ENCODE measurements around the gene KNG1. TPM values are rescaled to one million over a fixed set of nuclear protein-coding genes. Genes with fewer than 3 reads are reported as not detected.
"Not testable (repeated sequence)": the region's sequence is repeated elsewhere in the genome, so short reads cannot be mapped to it uniquely, and the experiment has no call there.

KNG1 gene
- total RNA-seq, 2 donors from 2014 or later, result not detected

GRCh38 chr3:186693843-186694242 is 23.3 kb upstream of the KNG1 start:
- H3K9me3 ChIP-seq (ENCODE audit: control insufficient read depth, low read length, poor library complexity, severe bottlenecking), result no peaks in the 10 kb centered on the region
- H3K36me3 Mint-ChIP-seq (ENCODE audit: low read depth), result no peaks in the 10 kb centered on the region
- H3K4me3 Mint-ChIP-seq, result no peak overlapping the region
- ATAC-seq, result no peak
- DNase-seq, result no peak
- H3K4me1 Mint-ChIP-seq, result peaks cover 3% of the 10 kb centered on the region
- peaks cover 19% of the 10 kb centered on the region for H3K27me3 Mint-ChIP-seq
- no peak overlapping the region for H3K27ac Mint-ChIP-seq

DNA sequence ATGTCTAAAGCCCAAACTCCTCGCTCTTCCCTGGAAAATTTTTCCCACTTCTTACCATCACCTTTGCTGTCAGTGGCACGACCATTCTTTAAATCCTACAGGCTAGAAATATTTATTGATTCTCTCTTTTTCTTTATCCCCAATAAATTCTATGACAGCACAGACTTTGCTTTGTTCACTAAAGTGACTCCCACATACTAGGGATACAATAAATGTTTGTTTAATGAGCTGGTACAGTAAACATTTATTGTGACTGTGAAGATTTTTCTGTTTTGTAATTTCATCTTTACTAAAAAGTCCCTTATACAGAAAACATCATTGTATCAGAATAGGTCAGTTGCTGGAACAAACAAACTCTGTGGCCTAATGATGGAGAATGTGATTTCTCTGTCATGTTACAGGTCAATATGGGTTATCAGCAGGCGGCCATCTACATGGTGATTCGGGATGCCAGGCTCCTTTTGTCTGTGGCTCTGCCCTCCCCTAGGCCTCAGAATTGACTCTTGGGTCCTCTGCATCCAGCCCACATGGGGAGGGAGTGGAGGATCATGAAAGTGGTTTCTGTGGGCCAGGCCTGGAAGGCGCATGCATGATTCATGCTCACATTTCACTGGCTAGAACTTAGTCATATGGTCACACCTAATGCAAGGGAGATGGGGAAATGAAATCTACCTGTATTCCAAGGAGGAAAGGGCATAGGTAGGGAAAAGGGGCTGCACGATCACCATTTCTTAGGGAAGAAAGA is 22.7 kb upstream of the KNG1 start:
- no peak overlapping the region for H3K4me3 Mint-ChIP-seq
- H3K27me3 Mint-ChIP-seq, result peaks cover 19% of the 10 kb centered on the region
- no peaks in the 10 kb centered on the region for H3K9me3 ChIP-seq (ENCODE audit: control insufficient read depth, low read length, poor library complexity, severe bottlenecking)
- H3K36me3 Mint-ChIP-seq (ENCODE audit: low read depth), result no peaks in the 10 kb centered on the region
- no peak for ATAC-seq
- no peak for DNase-seq
- peaks cover 3% of the 10 kb centered on the region for H3K4me1 Mint-ChIP-seq
- H3K27ac Mint-ChIP-seq, result no peak overlapping the region

GRCh38 chr3:186696522-186696921 is 20.6 kb upstream of the KNG1 start:
- Mint-ChIP-seq H3K36me3 (ENCODE audit: low read depth) (no peaks in the 10 kb centered on the region), H3K27me3 (peaks cover 11% of the 10 kb centered on the region), H3K27ac (no peak overlapping the region), H3K4me3 (no peak overlapping the region), H3K4me1 (no peaks in the 10 kb centered on the region)
- no peak for ATAC-seq
- no peaks in the 10 kb centered on the region for H3K9me3 ChIP-seq (ENCODE audit: control insufficient read depth, low read length, poor library complexity, severe bottlenecking)
- no peak for DNase-seq

DNA sequence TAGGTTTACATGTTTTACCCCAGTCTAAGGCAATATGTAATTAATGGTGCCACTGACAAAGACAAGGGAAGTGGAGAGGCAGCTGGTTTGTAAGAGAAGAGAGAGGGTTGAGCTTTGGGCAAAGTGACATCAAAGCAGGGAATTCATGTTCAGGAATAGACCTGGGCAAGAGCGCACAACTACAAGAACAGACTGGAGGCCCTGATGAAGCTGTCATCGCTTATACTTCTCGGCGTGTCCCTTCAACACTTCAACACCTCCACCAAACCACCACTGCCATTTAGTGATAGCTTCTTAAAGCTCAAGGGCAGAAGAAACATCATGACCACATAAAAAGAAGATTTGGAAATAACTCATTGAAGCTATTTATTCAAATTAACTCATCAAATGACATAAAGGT is 19.6 kb upstream of the KNG1 start:
- ATAC-seq, result no peak
- no peak overlapping the region for H3K4me3 Mint-ChIP-seq
- no peaks in the 10 kb centered on the region for H3K36me3 Mint-ChIP-seq (ENCODE audit: low read depth)
- no peak overlapping the region for H3K27ac Mint-ChIP-seq
- H3K27me3 Mint-ChIP-seq, result peaks cover 10% of the 10 kb centered on the region
- DNase-seq, result no peak
- H3K9me3 ChIP-seq (ENCODE audit: control insufficient read depth, low read length, poor library complexity, severe bottlenecking), result no peaks in the 10 kb centered on the region
- H3K4me1 Mint-ChIP-seq, result no peaks in the 10 kb centered on the region

- no peak overlapping the region for H3K4me3 Mint-ChIP-seq
These were observed 16.9 kb upstream of the KNG1 start for GRCh38 chr3:186700267-186700666.

GRCh38 chr3:186702451-186702850 is 14.7 kb upstream of the KNG1 start:
- not testable (repeated sequence) for H3K4me3 Mint-ChIP-seq; H3K27ac Mint-ChIP-seq; H3K36me3 Mint-ChIP-seq (ENCODE audit: low read depth); H3K9me3 ChIP-seq (ENCODE audit: control insufficient read depth, low read length, poor library complexity, severe bottlenecking); ATAC-seq; H3K4me1 Mint-ChIP-seq; DNase-seq
- peaks cover 26% of the 10 kb centered on the region for H3K27me3 Mint-ChIP-seq

More at GRCh38 chr3:186700267-186700666, 16.9 kb upstream of the KNG1 start:
- no peaks in the 10 kb centered on the region for H3K9me3 ChIP-seq (ENCODE audit: control insufficient read depth, low read length, poor library complexity, severe bottlenecking)
- Mint-ChIP-seq H3K27me3 (peaks cover 21% of the 10 kb centered on the region), H3K4me1 (no peaks in the 10 kb centered on the region), H3K27ac (no peak overlapping the region), H3K36me3 (ENCODE audit: low read depth) (no peaks in the 10 kb centered on the region)
- DNase-seq, result no peak
- no peak for ATAC-seq

- Mint-ChIP-seq H3K27me3 (peaks cover 44% of the 10 kb centered on the region), H3K4me1 (peaks cover 11% of the 10 kb centered on the region), H3K36me3 (ENCODE audit: low read depth) (peaks cover 8% of the 10 kb centered on the region), H3K27ac (no peak overlapping the region), H3K4me3 (no peak overlapping the region)
- ATAC-seq (peak; percentile 98), DNase-seq (no peak)
- H3K9me3 ChIP-seq (ENCODE audit: control insufficient read depth, low read length, poor library complexity, severe bottlenecking), result no peaks in the 10 kb centered on the region
These were observed 11.0 kb upstream of the KNG1 start for GRCh38 chr3:186705882-186706780.

DNA sequence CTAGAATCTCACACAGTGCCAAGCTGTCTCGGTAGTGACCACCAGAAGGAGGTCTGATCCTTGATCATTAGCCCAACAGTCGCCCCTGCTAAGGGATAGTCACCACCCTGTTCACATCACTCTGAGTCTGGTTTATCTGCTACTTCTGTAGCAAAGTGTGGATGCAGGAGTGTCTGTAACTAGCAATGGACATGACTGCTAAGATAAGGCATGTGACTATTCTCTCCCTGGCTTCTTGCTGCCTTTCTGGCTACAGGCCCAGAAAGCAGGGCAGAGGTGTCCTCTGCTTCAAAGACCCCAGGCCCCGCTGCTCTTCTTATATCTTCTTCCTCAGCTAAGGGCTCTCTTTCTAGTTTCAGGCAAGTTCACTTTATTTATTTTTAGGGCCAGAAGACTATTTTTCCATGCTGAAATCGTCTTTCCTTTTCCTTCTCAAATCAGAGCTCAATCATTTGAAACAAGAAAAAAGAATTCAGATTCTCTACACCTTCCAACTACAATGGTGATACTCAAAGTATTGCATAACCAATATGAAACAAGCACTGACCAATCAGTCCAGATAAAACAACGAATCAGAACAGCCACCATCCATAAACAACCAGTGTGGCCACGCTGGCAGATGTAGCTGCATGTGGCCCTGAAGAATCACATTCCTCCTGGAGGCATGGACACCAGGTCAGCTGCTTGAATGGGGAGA is 8.0 kb upstream of the KNG1 start:
- Mint-ChIP-seq H3K27me3 (peaks cover 59% of the 10 kb centered on the region), H3K4me3 (no peak overlapping the region), H3K27ac (no peak overlapping the region), H3K4me1 (peaks cover 11% of the 10 kb centered on the region), H3K36me3 (ENCODE audit: low read depth) (peaks cover 16% of the 10 kb centered on the region)
- no peaks in the 10 kb centered on the region for H3K9me3 ChIP-seq (ENCODE audit: control insufficient read depth, low read length, poor library complexity, severe bottlenecking)
- no peak for ATAC-seq
- DNase-seq, result no peak

DNA sequence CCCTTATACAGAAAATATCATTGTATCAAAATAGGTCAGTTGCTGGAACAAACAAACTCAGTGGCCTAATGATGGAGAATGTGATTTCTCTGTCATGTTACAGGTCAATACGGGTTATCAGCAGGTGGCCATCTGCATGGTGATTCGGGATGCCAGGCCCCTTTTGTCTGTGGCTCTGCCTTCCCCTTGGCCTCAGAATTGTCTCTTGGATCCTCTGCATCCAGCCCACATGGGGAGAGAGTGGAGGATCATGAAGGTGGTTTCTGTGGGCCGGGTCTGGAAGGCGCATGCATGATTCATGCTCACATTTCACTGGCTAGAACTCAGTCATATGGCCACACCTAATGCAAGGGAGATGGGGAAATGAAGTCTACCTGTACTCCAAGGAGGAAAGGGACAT is 6.5 kb upstream of the KNG1 start:
- H3K4me3 Mint-ChIP-seq; H3K27ac Mint-ChIP-seq; ATAC-seq; H3K9me3 ChIP-seq (ENCODE audit: control insufficient read depth, low read length, poor library complexity, severe bottlenecking); DNase-seq: not testable (repeated sequence)
- H3K4me1 Mint-ChIP-seq, result peaks cover 13% of the 10 kb centered on the region
- peaks cover 16% of the 10 kb centered on the region for H3K36me3 Mint-ChIP-seq (ENCODE audit: low read depth)
- H3K27me3 Mint-ChIP-seq, result peaks cover 58% of the 10 kb centered on the region

GRCh38 chr3:186713499-186713898 is 3.7 kb upstream of the KNG1 start:
- peaks cover 10% of the 10 kb centered on the region for H3K36me3 Mint-ChIP-seq (ENCODE audit: low read depth)

DNA sequence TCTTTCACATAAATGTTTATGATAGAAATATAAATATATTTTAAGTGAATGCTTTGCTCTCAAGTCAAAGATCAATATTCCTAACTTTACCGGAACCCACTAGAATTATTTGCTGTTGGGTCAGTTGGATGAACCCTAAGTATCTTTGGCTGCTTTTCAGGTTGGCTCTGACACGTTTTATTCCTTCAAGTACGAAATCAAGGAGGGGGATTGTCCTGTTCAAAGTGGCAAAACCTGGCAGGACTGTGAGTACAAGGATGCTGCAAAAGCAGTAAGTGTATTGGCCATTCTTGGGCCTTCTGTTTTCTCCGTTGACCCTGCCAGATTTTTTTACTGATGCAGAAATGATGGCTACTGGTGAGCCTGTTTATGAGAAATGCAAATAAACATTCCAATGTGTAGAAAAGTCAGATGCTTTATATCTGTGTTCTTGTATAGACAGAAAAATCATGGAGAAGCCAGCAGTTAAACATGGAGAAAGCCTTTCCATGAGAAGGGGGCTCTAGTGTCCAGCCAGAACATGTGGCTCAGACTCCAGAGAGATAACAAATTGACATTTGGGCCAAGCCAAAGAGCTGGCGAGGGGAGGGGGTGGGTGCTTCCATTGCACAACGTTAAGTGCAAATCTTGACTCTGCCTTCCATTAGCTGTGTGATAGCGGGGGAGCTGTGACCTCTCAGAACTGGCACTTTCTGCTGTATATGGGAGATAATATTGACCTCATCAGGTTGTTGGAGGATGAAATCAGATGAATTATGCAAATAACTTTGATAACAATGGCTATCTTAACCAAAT is 3.0 kb downstream of the KNG1 start:
- Mint-ChIP-seq H3K4me1 (no peaks in the 10 kb centered on the region), H3K36me3 (ENCODE audit: low read depth) (no peaks in the 10 kb centered on the region), H3K27ac (no peak overlapping the region), H3K4me3 (no peak overlapping the region), H3K27me3 (peaks cover 2% of the 10 kb centered on the region)
- ATAC-seq (no peak), DNase-seq (no peak)
- no peaks in the 10 kb centered on the region for H3K9me3 ChIP-seq (ENCODE audit: control insufficient read depth, low read length, poor library complexity, severe bottlenecking)

More at GRCh38 chr3:186713499-186713898, 3.7 kb upstream of the KNG1 start:
- DNase-seq (no peak), ATAC-seq (no peak)
- Mint-ChIP-seq H3K4me1 (peaks cover 2% of the 10 kb centered on the region), H3K27ac (no peak overlapping the region), H3K4me3 (no peak overlapping the region), H3K27me3 (peaks cover 46% of the 10 kb centered on the region)
- H3K9me3 ChIP-seq (ENCODE audit: control insufficient read depth, low read length, poor library complexity, severe bottlenecking), result no peaks in the 10 kb centered on the region

GRCh38 chr3:186722457-186722856 is 5.3 kb downstream of the KNG1 start:
- H3K27me3 Mint-ChIP-seq, result no peaks in the 10 kb centered on the region
- ATAC-seq (no peak), DNase-seq (no peak)
- no peaks in the 10 kb centered on the region for H3K36me3 Mint-ChIP-seq (ENCODE audit: low read depth)
- no peaks in the 10 kb centered on the region for H3K9me3 ChIP-seq (ENCODE audit: control insufficient read depth, low read length, poor library complexity, severe bottlenecking)
- no peaks in the 10 kb centered on the region for H3K4me1 Mint-ChIP-seq
- H3K4me3 Mint-ChIP-seq, result no peak overlapping the region
- peak overlapping the region; percentile 74 for H3K27ac Mint-ChIP-seq

All from T-helper 17 cell (primary cell).